Measurements from ENCODE around the gene FAR2.
"Not testable (repeated sequence)": the region's sequence is repeated elsewhere in the genome, so short reads cannot be mapped to it uniquely, and the experiment has no call there.

Gene FAR2

DNA sequence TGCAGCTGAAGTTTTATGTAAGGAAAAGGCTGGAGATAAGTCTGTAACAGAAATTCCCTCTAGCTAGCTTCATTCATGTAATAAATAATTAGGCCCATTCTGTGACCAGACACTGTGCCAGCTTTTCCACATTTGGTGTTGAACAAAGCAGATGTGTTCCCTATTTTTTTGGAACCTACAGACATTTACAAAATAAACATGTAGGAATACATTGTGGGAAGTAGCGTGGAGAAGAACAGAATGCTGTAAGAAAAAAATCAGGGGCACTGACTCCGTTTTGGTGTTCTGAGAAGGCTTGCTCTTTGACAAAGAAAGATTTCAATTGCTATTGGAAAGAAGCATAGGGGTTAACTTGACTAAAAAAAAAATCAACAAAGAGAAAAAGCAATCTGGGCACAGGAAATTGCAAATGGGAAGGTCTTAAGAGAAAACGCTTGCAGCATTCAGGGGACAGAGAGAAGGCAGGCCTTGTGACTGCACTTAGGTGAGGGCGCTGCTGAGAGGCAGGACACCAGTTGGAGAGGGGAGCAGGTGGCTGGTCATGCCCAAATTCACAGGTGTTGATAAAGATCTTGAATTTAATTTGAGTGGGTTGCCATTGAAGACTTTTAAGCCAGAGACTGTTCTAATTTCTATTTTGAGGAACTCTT, 4.0 kb downstream of the FAR2 start:
- no peak for DNase-seq (ENCODE audit: low spot score)

DNA sequence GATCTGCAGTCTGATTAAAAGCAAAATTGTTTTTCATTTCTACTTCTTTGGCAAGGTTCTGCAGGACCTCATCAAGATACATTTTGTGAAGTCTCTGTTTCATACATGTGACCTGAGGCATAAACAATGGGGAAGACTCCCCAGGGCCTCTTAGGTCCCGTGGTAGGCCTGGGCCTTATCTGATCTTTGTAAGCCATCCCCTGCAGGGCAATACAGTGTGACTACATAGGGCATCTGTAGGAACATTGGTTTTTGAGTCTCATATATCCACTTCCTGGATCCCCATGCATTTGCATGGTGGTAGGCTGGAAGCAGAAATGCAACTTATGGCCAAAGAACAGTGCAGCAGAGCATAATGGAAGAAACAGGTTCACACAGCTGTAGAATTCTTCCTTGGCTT, 6.0 kb downstream of the FAR2 start:
- no peak for DNase-seq (ENCODE audit: low spot score)

DNA sequence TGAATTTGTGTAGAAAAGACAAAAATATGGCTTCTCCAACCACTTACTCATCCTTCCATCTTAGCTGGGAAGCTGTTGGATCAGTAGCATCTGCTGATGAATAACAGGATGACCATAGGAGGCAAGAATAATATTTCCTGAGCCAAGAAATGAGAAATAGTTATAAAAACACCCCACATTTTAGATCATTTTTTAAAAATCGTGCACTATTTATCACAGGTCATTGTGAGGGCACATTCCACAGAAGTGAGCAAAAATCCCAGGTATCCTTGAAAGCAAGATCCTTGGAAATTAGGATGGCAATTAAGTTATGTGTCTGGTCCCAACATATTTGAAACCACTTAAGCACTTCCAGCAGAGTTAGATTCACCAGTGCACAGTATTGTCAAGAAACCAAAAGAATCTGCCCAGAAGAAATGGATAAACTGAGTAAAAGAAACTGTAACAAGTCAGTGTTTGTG, 8.4 kb downstream of the FAR2 start:
- DNase-seq (ENCODE audit: low spot score) = no peak

DNA sequence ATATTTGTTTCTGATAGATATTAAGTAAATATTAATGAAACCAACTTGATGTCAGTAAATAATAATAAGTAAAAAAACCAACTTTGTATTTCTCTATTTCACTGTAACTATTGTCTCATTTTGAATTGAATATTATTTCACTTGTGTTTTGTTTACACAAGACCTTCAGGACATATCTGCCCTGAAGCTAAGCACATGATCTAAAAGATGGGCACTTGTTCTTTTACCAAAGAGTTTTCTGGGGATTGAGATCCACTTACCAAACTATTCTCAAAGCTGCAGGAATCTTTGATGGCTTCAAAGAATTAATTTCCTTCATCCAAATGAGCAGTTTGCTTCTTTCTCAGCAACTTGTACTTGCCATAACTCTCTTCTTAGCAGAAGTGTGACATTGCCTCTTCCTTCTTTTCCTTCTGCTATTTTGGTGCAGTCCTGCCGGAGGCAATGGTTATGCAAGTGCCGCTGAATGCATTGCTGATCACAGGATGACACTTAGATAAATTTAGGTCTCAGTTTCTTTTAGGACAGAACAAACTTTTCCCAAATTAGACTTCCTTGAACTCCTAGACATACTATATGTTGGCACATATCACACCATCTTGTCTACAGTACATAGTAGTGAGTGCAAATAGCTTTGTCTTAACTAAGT, 9.2 kb downstream of the FAR2 start:
- DNase-seq (ENCODE audit: low spot score) = no peak

DNA sequence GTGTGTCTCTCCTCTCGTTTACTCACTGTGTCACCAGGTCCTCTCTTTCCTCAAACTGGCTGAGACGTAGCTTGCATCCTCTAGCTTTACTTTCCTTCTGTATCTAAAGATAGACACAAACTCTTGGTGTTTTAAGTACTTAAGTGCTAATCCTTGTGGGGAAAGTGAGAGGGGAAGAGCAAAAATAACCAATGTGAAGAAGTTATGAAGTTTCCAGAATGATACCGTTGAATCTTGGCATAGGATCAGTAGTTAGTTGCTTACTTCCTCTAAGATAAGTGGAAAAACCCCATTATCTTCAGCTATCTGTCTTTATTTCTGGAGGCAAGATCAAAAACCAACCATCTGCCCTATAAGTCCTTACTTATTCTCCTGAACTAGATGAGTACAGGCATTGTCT, 10.6 kb downstream of the FAR2 start:
- DNase-seq (ENCODE audit: low spot score) = no peak

DNA sequence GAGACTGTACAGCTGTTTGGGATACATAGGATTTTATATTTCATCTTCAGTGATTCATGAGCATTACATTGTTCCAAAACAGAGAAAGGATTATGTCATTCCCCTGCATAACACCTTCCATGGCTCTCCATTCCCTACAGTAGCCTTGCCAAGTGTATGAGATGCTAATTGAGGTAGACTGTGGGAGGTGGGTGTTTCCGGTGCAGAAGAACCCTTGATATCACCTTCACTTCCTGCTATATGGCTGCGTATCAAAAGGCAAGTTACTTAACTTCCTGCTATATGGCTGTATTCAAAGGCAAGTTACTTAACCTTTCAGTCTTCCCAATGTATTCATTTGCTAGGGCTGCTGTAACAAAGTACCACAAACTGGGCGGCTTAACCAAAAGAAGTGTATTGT, 11.2 kb downstream of the FAR2 start:
- DNase-seq (ENCODE audit: low spot score) = no peak

DNA sequence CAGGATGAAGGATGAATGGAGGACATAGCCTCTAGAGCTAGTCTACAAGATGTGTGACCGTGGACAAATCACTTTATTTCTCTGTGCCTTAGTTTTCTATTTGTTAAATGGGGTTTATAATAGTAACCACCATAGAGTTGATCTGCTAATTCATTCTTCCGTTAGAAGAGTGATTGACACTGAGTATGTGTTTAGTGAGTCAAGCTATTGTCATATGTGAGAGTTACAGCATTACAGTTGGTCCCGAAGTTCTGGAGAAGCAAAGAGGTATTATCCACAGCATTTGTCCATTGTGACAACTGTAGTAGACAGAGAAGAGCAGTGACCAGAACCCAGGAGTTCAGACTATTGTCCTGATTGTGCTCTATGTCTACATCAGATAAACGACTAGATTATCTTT, 14.1 kb downstream of the FAR2 start:
- no peak for DNase-seq (ENCODE audit: low spot score)

DNA sequence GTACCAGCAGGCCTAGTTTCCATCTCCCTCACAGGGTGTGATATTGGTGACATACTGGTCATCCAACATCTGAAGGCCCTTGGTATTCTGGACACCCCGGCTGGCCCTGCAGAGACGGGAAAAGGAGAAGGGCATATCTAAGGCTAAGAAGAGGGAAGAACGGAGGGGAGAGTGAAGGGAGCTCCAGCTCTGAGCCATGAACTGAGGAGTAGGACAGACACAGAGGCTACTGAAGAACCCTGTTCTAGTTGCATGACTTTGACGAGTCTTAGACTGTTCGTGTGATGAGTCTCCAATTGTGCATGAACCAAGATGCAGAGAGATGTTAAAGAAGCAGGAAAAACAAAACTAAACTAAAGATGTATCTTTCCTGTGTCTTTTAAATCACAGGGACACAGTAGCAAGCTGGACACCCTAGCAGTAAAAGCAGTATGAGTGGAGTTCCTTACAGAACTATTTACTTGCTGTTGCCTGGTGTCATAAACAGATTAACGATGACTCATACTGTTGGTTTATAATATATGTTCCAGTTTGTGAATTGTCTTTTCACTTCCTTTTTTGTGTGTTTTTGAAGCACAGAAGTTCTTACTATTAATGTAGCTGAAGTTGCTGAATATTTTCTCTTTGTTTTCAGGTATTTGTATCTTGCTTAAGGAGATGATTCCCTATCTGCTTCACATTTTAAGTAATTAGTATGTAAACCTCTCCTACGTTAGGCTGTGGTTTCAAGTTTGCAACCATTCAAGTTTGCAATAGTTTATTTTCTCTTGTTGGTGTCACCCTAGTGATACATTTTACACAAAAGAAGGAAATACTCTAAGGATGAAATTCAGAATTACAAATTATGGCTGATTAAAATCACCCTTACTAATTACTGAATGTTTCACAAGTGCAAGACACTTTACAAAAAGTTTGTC, 15.7 kb downstream of the FAR2 start:
- peak; percentile 32 for DNase-seq (ENCODE audit: low spot score)

DNA sequence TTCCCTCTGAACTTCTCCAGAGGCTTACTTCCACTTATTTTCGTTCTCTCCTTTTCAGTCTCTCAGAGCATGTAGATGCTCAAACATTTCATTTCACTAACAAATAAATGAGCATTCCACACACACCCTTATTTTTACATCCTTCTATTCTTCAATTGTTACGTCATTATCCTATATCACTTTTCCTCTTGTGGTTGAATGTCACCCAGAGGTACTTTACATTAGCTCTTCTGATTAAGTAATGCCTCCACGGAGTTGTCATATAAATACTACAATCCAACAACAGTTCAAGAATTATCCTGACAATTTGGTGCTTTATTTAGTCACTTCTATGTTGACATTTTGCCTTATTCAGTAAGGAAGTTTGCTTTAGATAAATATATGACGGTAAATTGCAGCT, 18.4 kb downstream of the FAR2 start:
- no peak for DNase-seq (ENCODE audit: low spot score)

DNA sequence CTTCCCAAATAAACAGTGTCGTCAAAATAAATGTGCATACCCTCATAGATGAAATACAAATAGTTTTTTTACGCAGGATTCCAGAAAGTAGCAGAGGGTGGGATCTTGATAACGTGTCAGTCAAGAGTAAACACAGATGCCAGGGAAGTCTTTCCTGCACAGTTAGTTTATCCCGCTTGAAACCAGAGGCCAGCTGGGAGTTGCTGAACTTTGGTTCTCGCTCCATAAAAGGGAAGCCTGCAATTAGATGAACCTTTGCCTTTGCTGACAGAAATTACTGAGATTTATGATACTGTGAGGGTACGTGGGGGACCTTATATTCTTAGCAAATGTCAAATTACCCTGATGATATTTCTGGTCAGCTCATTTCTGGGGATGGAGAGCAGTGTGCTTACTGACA, 18.9 kb downstream of the FAR2 start:
- DNase-seq (ENCODE audit: low spot score) = no peak

DNA sequence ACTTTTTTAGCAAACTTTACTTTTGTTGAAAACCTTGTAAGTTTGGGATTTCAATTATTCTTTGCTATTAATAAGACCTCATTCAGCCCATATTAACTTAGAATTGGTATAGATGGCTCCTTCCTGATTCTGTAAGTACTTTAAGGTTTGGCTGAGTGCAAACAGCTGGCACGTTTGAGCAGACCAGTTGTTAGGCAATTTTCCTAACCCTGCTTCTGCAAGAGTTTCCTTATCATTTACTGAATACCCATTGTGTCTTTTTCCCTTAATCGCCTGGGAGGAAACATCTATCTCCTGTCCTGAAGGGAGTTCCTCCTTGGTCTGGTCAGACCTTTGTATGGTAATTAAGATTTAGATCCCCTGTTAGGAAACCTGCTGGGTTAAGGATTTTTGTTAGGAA, 20.9 kb downstream of the FAR2 start:
- DNase-seq (ENCODE audit: low spot score) = not testable (repeated sequence)

DNA sequence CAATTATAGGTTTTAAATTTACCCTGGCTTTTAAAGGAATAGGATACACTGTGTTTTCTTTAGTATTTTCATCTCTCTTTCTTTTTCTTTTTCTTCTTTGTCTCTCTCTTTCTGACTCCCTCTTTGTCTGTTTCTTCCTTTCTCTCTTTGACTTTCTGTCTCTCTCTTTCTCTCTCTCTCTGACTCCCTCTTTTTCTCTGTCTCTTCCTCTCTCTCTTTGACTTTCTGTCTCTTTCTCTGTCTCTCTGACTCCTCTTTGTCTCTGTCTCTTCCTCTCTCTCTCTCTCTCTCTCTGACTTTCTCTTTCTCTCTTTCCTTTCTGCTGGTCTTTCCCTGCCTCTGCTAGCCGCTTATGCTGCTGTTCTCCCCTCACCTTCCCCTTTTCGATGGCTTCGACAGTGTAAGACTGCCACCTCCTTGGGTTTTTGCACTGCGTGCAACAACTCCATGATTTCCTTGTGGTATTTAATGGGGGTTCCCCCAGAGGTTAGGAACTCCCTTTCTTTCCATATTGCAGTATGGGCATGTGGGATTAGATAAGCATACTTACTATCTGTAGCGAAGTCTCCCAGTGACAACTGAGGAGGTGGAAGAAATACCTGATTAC, 21.5 kb downstream of the FAR2 start:
- DNase-seq (ENCODE audit: low spot score) = not testable (repeated sequence)

DNA sequence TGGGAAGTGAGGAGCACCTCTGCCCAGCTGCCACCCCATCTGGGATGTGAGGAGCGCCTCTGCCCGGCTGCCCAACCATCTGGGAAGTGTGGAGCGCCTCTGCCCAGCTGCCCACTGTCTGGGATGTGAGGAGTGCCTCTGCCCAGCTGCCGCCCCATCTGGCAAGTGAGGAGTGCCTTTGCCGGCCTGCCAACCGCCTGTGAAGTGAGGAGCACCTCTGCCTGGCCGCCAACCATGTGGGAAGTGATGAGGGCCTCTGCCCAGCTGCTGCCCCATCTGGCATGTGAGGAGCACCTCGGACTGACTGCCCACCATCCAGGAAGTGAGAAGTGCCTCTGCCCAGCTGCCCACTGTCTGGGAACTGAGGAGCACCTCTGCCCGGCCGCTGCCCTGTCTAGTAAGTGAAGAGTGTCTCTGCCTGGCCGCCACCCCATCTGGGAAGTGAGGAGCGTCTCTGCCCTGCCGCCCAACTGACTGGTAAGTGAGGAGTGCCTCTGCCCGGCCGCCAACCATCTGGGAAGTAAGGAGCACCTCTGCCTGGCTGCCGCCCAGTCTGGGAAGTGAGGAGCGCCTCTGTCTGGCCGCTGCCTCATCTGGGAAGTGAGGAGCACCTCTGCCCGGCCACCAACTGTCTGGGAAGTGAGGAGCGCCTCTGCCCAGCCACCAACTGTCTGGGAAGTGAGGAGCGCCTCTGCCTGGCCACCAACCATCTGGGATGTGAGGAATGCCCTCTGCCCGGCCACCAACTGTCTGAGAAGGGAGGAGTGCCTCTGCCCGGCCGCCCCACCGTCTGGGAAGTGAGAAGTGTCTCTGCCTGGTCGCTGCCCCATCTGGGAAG, 22.6 kb downstream of the FAR2 start:
- DNase-seq (ENCODE audit: low spot score) = no peak

DNA sequence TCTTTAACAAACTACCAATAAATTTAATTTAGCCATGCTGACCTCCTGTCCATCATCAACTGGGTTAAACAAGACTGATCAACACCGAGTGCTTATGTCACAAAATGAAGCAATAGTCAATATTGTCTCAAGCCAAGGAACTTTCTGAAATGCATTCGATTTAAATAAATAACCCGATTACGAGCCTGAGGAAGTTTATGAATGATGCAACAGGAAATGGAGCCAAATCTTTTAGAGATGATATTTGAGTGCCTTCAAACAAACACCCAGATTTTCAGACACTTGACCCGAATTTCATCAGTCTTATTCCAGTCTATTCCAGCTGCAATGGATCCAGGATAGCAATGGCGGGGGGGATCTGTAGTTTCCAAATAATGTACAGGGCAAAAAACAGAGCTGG, 27.9 kb downstream of the FAR2 start:
- DNase-seq (ENCODE audit: low spot score) = no peak

DNA sequence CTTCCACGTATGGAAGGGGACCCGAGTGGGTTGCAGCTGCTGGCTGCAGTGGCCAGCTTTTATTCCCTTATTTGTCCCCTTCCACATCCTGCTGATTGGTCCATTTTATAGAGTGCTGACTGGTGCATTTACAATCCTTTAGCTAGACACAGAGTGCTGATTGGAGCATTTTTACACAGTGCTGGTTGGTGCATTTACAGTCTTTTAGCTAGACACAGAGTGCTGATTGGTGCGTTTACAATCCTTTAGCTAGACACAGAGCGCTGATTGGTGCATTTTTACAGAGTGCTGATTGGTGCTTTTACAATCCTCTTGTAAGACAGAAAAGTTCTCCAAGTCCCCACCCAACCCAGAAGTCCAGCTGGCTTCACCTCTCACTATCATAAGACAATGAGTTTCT, 33.2 kb downstream of the FAR2 start:
- DNase-seq (ENCODE audit: low spot score) = not testable (repeated sequence)

DNA sequence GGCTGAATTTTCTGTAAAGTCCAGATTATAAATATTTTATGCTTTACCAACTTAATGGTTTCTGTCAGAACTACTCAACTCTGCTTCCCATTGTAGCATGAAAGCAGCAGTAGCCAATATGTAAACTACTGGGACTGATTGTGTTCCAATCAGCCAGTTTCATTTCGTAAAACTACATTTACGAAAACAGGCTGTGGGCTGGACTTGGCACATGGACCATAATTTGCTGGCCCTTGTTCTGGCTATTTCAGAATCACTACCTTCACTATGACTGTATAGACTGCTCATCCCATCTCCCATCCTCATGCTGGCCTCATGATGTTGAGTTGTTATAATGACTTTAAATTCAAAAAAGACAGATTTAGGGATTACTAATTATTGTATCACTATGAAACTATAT, 38.7 kb downstream of the FAR2 start:
- no peak for DNase-seq (ENCODE audit: low spot score)

DNA sequence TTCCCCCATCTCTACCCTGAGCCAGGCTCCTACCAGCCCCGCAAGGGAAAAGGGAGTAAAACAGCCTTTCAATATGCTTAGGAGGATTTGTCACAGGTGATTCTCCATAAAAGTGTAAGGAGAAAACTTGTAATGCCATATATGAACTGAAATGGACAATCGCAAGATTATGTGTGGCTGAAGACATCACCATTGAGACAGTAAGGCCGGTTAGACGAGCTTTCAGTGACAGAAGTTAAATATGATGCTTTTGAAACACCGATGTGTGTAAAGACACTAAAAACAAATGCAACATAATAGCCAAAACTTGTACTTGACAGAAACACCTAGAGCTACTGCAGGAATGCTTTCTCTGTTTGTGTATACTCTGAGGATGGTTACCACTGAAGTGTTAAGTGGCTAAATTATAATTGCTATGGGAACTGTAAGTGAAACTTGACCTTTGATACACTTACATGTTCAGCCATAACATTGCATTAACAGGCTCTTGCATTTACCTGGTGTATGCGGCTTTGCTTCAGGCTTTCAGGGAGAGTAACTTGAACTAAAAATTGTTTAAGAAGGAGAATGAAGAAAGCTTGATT, 42.3 kb downstream of the FAR2 start:
- DNase-seq (ENCODE audit: low spot score) = no peak

DNA sequence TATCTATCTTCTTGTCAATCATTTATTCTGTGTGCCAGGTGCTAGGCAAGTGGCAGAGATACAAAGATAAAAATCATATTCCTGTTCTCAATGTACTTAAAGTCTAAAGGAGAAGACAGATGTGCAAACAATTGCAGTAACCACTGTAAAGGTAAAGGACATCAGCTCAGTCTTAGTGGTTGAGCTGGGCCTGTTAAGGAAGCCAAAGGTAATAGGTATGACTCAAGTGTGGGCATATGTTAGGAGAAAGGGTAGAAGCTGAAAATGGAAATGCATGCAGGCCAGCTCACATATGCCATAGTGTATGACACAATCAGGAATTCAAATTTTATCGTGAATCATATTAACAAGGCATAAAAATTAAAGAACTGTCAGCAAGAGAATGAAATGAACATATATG, 49.8 kb downstream of the FAR2 start:
- DNase-seq (ENCODE audit: low spot score) = no peak

DNA sequence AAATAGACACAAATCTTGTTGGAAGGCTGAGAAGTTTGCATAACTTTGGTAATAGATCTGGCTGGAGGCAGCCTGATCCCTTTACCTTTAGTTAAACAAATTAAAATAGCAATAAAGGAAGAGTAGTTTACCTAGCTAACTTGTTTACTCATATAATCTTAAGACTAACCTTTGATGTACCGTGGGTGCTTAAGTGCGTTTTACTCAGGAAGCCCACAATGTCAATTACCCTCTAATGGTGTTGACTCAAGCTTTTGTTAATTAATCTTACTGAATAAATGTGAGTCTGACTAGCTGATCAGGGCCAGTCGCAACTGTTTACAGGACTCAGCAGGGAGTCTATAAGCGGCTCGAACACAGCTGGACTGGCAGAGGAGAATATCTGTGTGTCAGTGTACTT, 51.5 kb downstream of the FAR2 start:
- no peak for DNase-seq (ENCODE audit: low spot score)

DNA sequence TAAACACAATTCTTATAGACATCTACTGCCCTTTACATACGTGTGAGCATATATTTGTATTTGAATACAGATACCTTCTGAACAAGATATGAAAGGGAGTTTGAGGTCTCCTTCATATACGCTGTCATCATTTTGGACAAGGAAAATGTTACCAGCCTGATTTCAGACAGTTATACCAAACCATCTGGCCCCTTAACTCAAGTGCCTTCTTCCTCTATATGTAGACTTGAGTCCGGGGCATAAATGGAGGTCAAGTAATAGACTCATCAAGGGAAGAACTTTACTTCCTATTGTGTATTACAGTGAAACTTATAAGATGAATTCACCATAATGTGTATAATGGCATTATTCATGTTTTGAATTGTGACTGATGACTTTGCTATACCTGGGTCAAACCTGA, 52.2 kb downstream of the FAR2 start:
- no peak for DNase-seq (ENCODE audit: low spot score)

DNA sequence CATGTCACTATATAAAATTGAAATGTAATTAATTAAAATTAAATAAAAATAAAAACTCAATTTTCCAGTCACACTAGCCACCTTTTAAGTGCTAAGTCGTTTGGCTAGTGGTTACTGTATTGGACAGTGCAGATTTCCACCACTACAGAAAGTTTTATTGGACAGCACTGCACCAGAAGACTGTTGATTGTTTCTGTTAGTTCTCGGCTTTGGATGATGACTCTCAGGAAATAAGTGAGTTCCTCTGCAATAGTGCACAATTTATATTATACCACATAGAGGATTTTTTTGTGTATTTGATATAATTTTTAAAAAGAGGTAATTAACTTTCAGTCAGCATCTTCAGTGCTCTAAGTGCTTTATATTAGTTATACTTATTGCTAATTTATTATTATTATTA, 52.7 kb downstream of the FAR2 start:
- DNase-seq (ENCODE audit: low spot score) = no peak

All from germinal center (tissue), 1 donor.